Diencephalon (tissue), 1 donor: ENCODE measurements around the gene MTFP1. TPM values are rescaled to one million over a fixed set of nuclear protein-coding genes. Genes with fewer than 3 reads are reported as not detected.

Experiments
- small RNA-seq: library from RNA; depleted of rRNA; stranded (forward); fragments of <200 nt; gene quantifications from one replicate; pipeline ENCODE3, GENCODE V24; 2014
- total RNA-seq: library from RNA; depleted of rRNA; stranded (reverse); fragments of >200 nt; gene quantifications from one replicate; pipeline ENCODE4 v1.2.3, GENCODE V29; 2014

The MTFP1 gene, protein sequence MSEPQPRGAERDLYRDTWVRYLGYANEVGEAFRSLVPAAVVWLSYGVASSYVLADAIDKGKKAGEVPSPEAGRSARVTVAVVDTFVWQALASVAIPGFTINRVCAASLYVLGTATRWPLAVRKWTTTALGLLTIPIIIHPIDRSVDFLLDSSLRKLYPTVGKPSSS
- total RNA-seq, result 3.5 TPM

DNA sequence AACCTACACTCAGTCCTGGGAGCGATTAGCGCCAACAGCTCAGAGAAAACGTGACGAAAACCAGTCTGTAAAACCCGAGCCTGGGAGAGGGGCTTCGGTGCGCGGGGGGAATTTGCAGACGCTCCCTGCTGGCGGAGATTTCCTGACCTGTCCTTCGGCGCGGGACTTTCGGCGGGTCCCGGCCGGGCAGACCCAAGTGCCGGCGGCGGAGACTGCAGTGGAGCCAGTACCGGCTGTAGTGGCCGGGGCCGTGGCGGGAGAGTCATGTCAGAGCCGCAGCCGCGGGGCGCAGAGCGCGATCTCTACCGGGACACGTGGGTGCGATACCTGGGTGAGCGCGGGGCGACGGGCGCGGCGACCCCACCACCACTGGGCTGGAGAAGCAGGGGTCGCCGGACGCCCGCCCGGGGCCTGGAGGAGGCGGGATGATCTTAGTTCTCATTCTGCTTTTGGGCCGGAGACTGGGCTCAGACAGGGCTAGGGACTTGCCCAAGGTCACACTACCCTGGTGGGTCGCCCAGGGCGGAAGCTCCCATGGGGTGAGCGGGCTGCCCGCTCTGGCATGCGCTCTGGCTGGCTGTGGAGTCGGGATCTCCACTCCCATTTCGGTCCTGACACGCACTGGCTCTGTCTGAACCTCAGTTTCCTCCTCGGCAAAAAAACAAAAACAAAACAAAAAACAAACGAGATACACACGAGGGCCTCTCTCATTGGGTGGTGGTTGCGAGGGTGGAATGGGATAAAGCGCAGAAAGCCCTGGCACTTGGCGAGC lies at the start of gene MTFP1:
TSS of gene MTFP1 (plus strand) at position 153 of the 772 bp plus-strand sequence. CDS start at position 265, 112 bp downstream.

DNA sequence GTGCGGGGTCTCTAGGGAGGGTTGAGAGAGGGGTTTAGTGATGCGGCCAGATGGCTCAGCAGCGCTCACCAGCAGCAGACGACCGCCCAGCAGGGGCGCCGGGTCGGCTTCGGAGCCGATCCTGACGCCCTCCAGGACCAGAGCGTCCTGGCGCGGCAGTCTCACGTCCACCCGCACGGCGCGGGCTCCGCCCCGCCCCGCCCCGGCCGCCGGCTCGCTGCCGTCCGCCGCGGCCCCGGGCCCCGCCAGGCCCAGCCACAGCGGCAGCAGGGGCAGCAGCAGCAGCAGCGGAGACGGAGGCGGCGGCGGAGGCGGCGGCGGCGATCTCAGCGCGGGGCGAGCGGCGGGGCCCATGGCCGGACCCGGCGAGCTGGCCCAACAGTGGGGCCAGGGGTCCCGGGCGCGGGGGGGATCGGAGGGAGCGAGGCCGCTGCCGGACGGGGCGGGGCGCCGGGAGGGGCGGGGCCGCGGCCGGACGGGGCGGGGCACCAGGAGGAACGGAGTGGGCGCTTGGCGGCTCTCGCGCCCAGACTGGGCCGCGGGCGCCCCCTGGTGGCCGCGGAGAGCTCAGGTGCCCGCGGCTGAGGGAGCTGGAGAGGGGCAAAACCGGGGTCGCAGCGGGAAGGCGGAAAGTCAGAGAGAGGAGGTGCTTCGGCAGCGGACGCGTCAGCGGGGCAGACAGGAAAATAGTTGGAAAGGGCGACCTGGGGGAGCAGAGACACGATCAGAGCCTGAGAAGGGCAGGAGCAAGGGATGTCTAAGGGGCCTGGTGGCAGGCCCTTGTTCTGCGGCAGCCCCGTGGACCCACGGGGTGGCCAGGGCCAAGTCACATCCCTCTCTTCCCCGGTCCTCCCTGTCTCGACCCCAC lies 38.4 kb upstream of the MTFP1 start, which contains the start of gene RNF215:
TSS of gene RNF215 (minus strand) at position 452 of the 868 bp plus-strand sequence. CDS start at position 354, 98 bp downstream.

DNA sequence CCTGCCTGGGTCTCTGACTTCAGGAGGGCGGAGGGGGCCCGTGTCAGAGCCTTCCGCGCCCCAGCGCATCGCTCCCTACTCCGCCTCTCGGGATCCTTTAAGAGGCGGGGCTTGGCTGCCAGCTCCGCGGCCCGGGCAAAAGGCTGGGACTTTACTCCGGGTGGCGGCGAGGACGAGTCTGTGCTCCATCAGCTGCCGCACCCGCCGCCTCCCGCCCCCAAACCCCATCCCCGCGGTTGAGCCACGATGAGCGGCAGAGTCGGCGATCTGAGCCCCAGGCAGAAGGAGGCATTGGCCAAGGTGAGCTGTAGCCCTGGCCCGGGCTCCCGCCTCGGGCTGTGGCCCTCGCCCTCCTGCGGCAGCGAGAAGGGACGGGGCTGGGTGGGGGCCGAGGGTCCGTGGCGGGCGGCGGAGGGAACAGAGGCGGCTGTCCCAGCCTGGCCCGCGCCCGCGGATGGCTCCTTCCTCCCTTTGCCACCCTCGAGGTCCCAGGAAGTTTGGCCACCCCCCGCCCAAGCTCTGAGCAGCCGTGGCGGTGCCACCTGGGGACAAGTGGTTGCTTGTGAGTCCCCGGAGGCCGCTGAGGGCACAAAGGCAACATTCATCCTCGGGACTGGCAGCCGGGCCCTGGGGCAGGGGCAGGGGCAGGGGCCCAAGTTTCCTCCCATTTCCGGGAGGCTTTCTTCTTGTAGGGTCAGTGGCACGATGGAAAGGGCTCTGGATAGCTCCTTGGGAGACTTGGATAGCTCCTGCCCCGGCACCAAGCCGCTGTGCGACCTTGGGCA lies 28.5 kb upstream of the MTFP1 start, which contains the start of gene SEC14L2:
TSS of gene SEC14L2 (plus strand) at position 148 of the 785 bp plus-strand sequence. CDS start at position 247, 99 bp downstream.

DNA sequence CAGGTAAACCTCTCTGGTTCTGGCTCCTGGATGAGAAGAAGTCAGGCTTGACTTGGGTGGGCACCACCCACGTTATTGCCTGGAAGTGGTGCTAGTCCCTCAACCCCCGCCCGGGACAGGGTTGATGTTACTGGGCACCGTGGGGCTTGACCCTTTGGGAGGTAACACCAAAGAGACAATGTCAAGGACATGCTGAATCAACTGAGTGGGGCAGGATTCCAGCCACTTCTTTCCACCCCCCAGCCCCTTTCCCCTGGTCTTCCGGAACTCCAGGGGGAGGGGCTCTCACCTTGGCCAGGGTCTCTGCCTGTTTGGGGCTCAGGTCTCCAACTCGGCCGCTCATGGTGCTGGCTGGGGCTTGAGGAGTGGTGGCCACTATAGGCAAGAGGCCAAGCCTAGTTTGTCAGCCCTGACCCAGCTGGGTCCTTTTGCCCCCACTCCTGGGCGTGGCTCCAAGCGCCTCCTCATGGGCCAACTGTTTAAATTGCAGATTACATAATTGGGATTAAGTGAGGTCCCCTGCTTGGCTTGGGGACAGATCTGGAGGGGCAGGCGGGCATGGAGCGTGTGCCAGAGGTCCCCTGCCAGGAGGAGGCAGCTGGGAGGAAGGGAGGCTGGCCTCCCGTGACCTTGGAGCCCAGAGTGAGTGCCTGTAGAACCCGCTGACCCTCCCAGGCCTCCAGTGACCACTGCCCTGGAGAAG lies 46.2 kb downstream of the MTFP1 start, which contains the start of gene SEC14L3:
TSS of gene SEC14L3 (minus strand) at position 402 of the 703 bp plus-strand sequence. CDS start at position 343, 59 bp downstream.

Small RNAs within 50 kb of the gene (small RNA-seq; reads per million reads assigned to genes)
- gene AC004832.3 (not detected), gene RNU6-564P (not detected)

Other genes with a start within 250 kb of the MTFP1 start
- gene LIF, start 179.0 kb upstream of the MTFP1 start, total RNA-seq, result not detected
- gene OSM, start 158.9 kb upstream of the MTFP1 start, total RNA-seq, result 0.23 TPM
- 2.5 TPM for gene CASTOR1, start 136.3 kb upstream of the MTFP1 start, total RNA-seq
- gene TBC1D10A, start 98.8 kb upstream of the MTFP1 start, total RNA-seq, result 11.1 TPM
- 21.9 TPM for gene SF3A1, start 68.9 kb upstream of the MTFP1 start, total RNA-seq
- gene CCDC157, start 68.8 kb upstream of the MTFP1 start, total RNA-seq, result 9.9 TPM
- 20.3 TPM for gene RNF215, start 38.4 kb upstream of the MTFP1 start, total RNA-seq
- gene SEC14L2, start 28.8 kb upstream of the MTFP1 start, total RNA-seq, result 12.9 TPM
- gene SEC14L3, start 46.2 kb downstream of the MTFP1 start, total RNA-seq, result not detected
- not detected for gene SEC14L4, start 79.9 kb downstream of the MTFP1 start, total RNA-seq
- 2.1 TPM for gene SEC14L6, start 121.0 kb downstream of the MTFP1 start, total RNA-seq
- 6.0 TPM for gene GAL3ST1, start 148.9 kb downstream of the MTFP1 start, total RNA-seq
- 38.8 TPM for gene PES1, start 166.1 kb downstream of the MTFP1 start, total RNA-seq
- gene TCN2, start 181.4 kb downstream of the MTFP1 start, total RNA-seq, result 22.6 TPM
- 6.9 TPM for gene SLC35E4, start 210.0 kb downstream of the MTFP1 start, total RNA-seq
- 27.9 TPM for gene DUSP18, start 242.1 kb downstream of the MTFP1 start, total RNA-seq